HG03135 (cell line): Measurements from ENCODE around the gene LSM3.

Experiments
- ATAC-seq: cut with Tn5 transposase; IDR thresholded peaks from one replicate; pipeline ENCODE4 v1.9.1; 2021; ENCODE audit warnings: mild to moderate bottlenecking, moderate library complexity; ENCODE audit not compliant: unreplicated experiment

The LSM3 gene

DNA sequence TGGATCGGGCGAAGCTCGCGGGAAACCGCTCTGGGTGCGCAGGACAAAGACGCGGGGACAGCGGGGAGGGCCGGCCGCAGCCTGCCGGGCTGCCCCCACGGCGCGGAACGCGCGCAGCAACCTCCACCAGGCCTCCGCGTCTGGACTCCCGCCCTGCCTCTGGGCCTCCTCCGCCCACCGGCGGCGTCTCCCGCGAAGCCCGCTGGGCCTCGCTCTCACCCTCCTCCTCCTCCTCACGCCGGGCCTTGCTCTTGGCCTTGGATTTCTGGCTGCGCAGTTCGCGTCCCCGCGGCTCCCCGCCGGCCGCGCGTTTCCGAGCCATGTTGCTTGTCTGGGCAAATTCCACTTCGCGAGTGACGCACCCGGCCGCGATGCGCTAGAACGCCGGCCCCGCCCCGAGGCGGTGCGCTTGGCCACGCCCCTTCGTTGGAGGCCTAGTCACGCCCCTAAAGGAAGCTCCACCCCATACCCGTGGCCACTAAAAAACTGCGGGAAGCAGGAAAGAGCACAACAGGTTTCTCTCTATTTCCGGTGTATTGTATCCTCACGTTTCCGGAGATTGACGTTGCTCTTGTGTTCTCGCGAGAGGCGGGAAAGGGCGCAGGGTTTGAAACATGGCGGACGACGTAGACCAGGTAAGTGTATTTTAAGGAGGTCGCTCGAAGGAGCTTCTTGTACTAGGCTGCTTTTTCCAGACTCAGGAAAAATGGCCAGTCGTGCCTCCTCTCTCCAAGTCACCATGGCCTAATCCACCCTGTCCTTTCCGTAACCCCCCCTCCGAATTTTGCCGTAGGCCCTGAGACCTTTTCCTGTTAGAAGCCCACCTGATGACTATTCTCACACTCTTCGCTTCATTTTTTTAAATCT is at the start of gene LSM3, which contains the start of gene XPC:
Gene LSM3, plus strand, starts transcription at position 571 of the 867 bp plus-strand sequence. Its CDS starts 44 bp downstream, at position 615.
Gene XPC, minus strand, starts transcription at position 355 of the 867 bp plus-strand sequence. Its CDS starts 33 bp downstream, at position 322.
- peak; percentile 93 for ATAC-seq

DNA sequence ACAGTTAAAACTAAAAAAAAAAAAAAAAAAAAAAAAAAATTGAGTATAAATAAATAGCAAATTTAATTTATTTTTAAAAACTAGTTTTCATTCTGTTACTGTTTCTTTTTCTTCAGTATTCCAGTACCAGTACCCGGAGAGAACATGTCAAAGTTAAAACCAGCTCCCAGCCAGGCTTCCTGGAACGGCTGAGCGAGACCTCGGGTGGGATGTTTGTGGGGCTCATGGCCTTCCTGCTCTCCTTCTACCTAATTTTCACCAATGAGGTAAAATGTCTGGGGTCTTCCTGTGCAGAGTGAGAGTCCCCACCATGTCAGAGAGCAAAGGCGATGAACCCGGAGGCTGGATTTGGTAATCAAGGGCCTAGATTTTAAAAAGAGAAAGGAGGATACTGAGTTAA is 49.3 kb upstream of the LSM3 start:
- ATAC-seq, result no peak

DNA sequence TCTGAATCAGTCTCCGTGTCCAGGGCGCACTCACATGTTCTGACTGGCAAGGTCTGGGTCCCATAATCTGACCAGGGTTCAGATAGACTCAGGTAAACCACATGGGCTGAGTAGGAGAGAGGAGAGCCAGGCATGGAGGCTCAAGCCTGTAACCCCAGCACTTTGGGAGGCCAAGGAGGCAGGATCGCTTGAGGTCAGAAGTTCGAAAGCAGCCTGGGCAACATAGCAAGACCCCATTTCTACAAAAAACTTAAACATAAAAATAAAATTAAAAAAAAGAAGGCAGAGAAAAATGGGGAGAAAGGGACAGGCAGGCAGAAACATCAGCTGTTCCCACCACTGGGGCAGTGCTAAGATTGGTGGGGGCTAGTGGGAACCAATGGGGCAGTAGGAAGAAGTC is 48.4 kb upstream of the LSM3 start:
- no peak for ATAC-seq

DNA sequence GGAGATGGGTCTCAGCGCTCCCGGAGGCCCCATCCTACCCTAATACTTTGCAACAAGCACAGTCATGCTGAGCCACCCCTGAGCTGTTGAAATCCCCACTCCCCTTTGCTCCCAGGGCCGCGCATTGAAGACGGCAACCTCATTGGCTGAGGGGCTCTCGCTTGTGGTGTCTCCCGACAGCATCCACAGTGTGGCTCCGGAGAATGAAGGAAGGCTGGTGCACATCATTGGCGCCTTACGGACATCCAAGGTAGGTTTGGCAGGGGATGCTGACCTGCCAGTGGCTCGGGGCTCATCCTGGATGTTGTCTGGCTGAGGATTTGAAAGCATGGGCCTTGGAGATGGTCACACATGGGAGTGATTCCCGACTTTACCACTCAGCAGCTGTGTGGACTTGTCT is 47.9 kb upstream of the LSM3 start:
- no peak for ATAC-seq

DNA sequence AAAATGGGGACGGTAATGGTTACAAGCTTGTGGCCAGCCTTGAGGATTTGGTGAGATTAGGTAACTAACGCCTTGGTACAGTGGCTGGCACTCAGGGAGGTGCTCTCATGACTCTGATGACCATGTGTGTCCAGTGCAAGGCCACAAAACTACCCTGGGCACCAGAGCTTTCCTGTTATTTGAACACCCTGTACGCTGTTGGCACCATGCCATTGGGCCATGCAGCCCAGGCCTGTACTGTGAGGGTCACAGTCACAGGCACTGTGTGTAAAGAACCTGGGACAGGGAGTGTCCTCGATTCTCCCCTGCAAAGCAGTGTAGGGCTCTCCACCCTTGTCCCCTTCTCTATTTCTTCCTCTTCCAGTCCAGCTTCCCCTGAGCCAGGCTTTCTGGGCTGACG is 47.5 kb upstream of the LSM3 start:
- no peak for ATAC-seq

DNA sequence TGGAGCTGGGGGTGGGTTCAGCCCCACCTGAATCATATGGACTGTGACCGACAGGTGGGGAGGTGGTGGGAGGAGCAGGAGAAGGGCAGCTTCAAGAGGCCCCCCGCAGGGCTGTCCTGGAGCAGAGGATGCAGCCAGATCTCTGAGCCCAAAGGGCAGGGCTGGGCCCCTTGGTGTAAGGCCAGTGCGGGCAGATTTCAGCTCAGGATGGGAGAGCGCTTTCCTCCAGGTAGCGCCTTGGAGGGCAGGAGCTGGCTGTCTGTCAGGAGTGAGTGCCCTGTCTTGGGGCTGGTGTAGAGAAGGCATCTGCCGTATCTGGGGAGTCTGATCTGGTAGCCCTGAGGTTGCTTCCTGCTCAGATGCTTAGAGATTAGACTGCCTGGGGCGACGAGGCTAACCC is 46.5 kb upstream of the LSM3 start:
- ATAC-seq, result no peak

DNA sequence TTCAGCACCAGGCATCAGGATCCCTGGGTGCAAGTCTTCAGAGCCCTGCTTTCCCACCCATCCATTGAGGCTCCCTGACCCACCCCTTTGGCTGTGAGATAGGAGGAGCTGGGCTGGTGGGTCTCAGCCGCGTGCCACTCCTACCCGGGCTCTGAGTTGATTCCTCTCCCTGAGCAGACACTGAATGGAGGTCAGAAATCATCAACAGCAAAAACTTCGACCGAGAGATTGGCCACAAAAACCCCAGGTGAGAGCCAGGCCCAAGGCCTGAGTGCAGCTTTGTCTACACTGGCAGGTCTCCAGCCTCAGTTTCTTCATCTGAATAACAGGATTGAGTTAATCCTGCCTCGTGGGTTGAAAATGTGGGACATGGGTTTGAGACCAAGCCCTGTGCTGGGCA is 45.9 kb upstream of the LSM3 start:
- ATAC-seq, result no peak

DNA sequence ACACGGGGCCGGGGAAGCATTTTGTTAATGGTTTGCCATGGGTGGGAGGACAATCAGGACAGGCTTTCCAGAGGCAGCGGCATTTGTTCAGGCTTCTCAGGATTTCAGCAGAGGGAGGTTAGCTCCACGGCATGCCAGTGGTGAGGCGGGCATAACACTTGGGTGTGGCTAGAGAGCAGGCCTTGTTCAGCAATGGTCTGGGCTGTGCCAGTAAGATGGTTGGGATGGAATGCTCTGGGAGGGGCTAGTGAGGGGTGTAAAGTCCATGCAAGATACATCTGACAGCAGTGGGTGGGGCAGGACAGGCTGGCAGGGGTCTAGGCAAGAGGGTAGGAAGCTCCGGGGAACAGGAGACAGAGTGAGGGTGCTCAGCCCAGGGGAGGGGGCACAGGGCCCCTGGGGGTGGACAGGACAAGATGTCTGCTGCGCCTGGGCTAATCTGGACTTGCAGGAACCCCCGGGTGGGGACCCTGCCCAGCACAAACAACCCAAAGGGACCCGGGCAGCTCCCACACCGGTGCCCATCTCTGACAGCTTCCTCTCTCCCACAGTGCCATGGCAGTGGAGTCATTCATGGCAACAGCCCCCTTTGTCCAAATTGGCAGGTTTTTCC is 45.3 kb upstream of the LSM3 start:
- no peak for ATAC-seq

DNA sequence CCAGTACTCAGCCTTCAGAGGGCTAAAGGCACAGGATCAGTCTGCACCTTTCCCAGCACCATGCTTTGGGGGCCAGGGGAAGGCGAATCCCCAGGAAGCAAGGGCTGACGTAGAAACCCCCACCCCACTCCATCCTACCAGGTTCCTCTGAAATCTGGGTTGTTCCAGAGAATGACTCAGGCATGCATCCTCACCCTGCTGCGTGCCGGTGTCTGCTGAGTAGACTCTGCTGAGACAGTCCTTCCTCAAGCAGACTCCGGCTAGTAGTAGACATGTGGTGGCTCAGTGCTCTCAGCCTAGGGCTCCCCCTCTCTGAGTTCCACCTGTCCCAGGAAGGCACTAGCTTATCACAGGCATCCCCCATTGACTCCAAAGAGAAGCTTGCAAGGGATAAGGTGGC is 44.7 kb upstream of the LSM3 start:
- no peak for ATAC-seq

DNA sequence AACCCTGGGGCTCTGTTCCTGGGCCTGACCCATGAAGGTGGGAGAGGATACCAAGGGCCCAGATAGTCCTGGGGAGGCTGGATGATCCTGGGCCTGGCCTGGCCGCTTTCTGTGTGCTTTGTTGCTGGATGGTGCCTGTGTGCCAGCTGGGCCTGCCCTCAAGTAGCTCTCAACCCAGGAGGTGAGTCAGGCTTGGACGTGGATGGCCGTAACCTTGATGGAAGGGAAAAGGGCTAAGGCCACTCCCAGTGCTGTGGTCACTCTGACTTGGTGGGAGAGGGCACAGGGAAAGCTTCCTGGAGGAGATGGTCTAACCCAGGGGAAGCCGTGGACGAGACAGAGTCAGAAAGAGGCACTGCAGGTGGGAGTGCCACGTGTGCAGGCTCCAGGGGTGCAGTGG is 44.3 kb upstream of the LSM3 start:
- no peak for ATAC-seq

DNA sequence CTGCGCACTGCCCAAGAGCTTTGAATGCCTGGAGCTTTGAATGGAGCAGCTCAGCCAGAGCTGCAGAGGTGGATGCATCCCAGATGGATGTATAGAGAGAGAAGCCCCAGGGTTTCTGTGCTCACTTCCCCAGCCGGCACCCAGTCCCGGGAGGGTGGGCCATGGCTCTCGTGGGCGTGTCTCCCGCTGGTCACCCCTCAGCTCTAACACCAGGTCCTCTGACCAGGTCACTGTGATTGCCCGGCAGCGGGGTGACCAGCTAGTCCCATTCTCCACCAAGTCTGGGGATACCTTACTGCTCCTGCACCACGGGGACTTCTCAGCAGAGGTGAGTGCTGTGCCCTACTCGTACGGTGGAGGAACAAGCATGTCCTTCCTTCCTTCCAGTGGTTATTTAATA is 43.0 kb upstream of the LSM3 start:
- no peak for ATAC-seq

DNA sequence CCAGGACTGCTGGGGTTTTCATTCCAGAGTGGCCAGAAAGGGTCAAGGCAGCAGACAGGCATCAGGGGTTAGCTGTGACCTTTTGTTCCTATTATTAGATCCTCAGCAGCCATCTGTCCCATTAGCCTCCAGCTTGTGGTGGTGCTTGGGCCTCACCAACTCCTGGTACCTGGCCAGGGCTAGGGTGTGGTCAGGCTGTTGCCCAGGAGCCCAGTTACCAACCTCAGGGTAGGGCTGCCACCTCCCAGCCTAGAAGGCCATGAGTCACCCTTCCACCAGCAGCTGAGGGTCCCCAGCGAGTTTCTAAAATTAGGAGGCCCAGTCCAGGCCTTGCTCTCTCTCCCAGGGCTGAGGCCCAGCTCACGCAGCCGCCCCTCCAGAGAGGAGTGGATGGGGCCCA is 41.6 kb upstream of the LSM3 start:
- no peak for ATAC-seq

DNA sequence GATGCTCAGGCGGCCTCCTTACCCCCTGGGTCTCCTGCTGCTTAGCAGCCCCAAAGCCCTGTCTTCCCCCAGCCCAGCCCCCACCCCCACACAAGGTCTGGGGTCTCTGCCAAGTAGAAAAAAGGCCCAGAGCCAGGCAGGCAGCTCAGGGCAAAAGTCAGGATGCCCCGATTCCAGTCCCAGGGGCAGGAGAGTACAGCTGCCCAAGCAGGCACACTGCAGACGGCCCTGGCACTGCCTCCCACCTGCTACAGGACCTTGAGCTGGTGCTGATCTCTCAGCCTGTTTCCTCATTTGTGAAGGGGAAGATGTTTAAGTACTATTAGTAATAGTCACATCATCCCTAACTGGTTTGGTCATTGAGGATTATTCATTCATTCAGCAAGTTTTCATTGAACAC is 41.2 kb upstream of the LSM3 start:
- ATAC-seq, result no peak

DNA sequence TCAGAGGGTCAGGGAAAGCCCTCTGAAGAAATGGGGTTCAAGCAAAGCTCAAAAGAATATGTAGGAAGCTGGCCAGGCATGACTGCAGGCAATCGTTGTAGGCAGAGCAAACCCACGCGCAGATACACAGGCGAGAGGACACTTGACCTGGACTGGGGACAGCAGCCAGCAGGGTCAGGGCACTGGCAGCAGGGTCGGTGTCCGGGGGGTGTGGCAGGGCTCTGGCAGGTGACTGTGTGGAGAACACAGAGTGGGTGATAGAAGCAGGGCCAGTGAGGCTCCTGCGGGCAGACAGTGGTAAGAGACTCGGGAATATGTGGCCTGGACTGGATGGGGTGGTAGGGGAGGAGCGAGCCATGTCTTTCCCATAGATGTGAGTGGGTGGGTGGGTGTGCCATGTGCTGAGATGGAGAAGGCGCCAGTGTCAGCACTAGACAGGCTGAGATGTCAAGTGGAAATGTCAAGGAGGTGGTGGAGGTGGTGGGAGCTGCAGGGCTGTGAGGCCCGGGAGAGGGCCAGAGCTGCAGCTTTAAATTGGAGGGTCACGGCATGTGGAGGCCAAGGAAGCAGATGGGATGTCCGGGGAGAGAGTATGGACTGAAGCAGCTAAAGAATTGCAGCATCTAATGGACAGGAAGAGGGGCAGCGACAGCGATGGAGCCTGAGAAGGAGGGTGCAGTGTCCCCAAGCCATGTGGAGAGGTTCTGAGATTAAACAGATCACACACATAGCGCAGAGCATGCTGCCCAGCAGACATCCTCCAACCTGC is 40.3 kb upstream of the LSM3 start:
- ATAC-seq, result no peak

DNA sequence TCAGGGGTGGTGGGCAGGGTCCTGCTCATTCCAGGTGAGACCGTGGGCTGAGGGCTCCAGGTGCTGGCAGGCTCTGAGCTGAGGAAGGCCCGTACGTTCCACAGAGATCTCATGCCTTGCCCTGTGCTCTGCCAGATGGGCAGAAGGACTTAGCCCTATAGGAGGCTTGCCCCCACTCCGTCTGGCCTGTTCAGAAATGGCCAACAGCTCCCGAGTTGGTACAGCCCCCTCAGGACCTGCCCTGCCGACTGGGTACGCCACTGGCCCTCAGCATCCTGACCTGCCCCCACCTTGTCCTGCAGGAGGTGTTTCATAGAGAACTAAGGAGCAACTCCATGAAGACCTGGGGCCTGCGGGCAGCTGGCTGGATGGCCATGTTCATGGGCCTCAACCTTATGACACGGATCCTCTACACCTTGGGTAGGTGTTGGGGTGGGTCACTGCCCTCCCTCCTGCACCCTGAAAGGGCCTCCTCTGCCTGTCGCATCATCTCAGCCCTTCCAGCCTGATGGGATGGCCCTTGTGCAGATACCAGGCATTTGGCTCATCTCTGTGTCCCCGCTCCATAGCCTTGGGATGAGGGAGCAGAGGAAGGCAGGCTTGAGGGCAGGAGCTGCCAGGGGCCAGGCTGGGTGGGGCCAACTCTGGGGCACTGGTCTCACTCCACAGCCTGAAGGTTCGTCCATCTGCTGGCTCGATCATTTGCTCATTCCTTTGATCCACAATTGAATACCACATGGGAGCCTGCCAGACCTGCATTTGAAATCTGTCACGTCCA is 39.5 kb upstream of the LSM3 start:
- no peak for ATAC-seq

DNA sequence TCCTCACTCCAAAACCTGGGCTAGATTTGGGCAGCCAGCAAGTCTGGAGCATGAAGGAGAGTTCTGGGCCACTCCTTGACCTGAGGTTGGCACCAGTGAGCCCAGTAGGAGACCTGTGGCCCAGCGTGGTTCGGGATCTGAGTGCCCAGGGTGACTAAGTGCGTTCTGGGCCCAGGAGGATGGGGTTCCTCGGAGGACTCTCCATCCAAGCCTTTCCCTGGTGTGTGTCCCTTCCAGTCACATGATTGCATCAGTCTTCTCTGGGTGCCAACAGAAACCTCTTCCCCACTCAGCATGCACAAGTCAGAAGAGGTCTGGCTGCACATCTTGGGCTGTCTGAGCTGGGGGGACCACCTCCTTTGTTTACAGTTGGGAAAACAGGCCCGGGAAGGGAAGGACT is 38.8 kb upstream of the LSM3 start:
- no peak for ATAC-seq

DNA sequence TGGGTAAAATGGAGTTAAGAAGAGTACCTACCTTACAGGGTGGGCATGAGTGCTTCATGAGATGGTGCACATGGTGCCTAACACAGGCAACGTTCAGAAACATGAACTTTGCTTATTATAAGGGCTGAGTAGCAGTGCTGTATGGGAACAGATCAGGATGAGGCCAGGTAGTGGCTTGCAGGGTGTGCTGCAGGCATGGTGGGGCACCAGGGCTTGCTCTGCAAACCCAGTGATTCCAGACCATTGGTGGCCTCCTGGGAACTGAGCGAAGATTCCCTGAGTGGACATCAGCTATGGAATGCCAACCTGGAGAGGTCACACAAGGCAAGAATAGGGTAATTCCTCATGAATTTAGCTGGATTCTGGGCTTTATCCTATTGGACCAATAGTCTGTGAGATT is 37.9 kb upstream of the LSM3 start:
- ATAC-seq, result no peak

DNA sequence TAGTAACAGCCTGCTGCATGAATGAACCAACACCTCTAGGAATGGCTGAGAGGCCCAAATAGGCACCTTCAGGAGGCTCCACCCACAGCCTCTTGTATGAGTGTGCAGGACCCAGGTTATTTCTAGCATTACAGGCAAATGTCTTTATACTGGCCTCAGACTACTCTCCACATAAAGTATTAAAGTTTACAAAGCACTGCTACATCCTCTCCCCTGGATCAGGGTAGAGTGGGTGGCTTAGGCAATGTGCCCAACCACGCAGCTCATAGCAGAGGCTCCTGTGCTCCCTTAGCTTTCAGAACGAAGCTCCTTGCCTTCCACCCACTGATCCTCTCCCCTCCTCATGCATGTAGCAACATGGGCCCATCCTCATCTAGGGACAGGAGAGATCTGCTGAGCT is 37.5 kb upstream of the LSM3 start:
- ATAC-seq, result no peak

DNA sequence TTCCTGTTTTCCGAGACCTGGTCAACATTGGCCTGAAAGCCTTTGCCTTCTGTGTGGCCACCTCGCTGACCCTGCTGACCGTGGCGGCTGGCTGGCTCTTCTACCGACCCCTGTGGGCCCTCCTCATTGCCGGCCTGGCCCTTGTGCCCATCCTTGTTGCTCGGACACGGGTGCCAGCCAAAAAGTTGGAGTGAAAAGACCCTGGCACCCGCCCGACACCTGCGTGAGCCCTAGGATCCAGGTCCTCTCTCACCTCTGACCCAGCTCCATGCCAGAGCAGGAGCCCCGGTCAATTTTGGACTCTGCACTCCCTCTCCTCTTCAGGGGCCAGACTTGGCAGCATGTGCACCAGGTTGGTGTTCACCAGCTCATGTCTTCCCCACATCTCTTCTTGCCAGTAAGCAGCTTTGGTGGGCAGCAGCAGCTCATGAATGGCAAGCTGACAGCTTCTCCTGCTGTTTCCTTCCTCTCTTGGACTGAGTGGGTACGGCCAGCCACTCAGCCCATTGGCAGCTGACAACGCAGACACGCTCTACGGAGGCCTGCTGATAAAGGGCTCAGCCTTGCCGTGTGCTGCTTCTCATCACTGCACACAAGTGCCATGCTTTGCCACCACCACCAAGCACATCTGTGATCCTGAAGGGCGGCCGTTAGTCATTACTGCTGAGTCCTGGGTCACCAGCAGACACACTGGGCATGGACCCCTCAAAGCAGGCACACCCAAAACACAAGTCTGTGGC is 36.8 kb upstream of the LSM3 start:
- no peak for ATAC-seq

DNA sequence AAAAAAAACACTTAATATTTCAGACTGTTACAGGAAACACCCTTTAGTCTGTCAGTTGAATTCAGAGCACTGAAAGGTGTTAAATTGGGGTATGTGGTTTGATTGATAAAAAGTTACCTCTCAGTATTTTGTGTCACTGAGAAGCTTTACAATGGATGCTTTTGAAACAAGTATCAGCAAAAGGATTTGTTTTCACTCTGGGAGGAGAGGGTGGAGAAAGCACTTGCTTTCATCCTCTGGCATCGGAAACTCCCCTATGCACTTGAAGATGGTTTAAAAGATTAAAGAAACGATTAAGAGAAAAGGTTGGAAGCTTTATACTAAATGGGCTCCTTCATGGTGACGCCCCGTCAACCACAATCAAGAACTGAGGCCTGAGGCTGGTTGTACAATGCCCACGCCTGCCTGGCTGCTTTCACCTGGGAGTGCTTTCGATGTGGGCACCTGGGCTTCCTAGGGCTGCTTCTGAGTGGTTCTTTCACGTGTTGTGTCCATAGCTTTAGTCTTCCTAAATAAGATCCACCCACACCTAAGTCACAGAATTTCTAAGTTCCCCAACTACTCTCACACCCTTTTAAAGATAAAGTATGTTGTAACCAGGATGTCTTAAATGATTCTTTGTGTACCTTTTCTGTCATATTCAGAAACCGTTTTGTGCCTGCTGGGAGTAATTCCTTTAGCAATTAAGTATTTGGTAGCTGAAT is 35.9 kb upstream of the LSM3 start:
- no peak for ATAC-seq
